ENCODE data around the gene VIT. TPM values are rescaled to one million over a fixed set of nuclear protein-coding genes. Genes with fewer than 3 reads are reported as not detected.

Gene VIT
- total RNA-seq, 5 donors from 2014 or later (not counting 1 experiment from before 2014, with no cell fraction given), result 0.14 TPM; not detected in 4

- peaks cover 0 to 54% of the 10 kb centered on the region in 2 experiments for H3K4me1 ChIP-seq (ENCODE audit: control insufficient read depth in 1 of 2, extremely low read depth in 1 of 2, insufficient read depth in 2 of 2, low read length in 2 of 2)
- 50% methylated on average over 6 of the region's 6 CpGs for WGBS (ENCODE audit: insufficient coverage)
- no peaks in the 10 kb centered on the region for H3K36me3 ChIP-seq (ENCODE audit: control insufficient read depth in 2 of 2, extremely low read depth in 1 of 2, insufficient read depth in 1 of 2, low read length in 1 of 2)
- Mint-ChIP-seq H3K9me3 (no peaks in the 10 kb centered on the region), H3K4me3 (no peak overlapping the region), H3K27ac (peak overlapping the region in 1 of 2 donors; percentile 30), H3K27me3 (peaks cover 13 to 22% of the 10 kb centered on the region in 2 donors), H3K4me1 (peaks cover 0 to 20% (median 12%) of the 10 kb centered on the region in 3 donors), H3K36me3 (no peaks in the 10 kb centered on the region)
- H3K9me3 ChIP-seq, result no peaks in the 10 kb centered on the region
- no peak overlapping the region for H3K4me3 ChIP-seq (ENCODE audit: control insufficient read depth in 1 of 2, extremely low read depth in 1 of 2, low read length in 1 of 2)
- ChIA-PET POLR2A (no interaction called here), CTCF (interaction anchor here in 1 of 2 donors (0.6 kb wide), 1 partner anchor 484 kb away, joined by 3 read pairs; no protein-coding TSS in a partner anchor)
- ATAC-seq (replicated peaks in 1 of 4) (no peak), DNase-seq (no peak)
- H3K27ac ChIP-seq (ENCODE audit: low read length), result no peak overlapping the region
- no peaks in the 10 kb centered on the region for H3K27me3 ChIP-seq (replicated peaks in 1 of 2; ENCODE audit: control insufficient read depth in 2 of 2, extremely low read depth in 1 of 2, insufficient read depth in 2 of 2, low read length in 1 of 2)
Measured at GRCh38 chr2:36797324-36798070, 101.0 kb downstream of the VIT start.

GRCh38 chr2:36798724-36799123 is 102.2 kb downstream of the VIT start:
- POLR2A ChIA-PET, result no interaction called here
- Histone ChIP-seq H3K9me3 (no peaks in the 10 kb centered on the region), H3K4me3 (ENCODE audit: control insufficient read depth in 1 of 2, extremely low read depth in 1 of 2, low read length in 1 of 2) (no peak overlapping the region), H3K36me3 (ENCODE audit: control insufficient read depth in 2 of 2, extremely low read depth in 1 of 2, insufficient read depth in 1 of 2, low read length in 1 of 2) (no peaks in the 10 kb centered on the region), H3K27me3 (replicated peaks in 1 of 2; ENCODE audit: control insufficient read depth in 2 of 2, extremely low read depth in 1 of 2, insufficient read depth in 2 of 2, low read length in 1 of 2) (no peaks in the 10 kb centered on the region), H3K4me1 (ENCODE audit: control insufficient read depth in 1 of 2, extremely low read depth in 1 of 2, insufficient read depth in 2 of 2, low read length in 2 of 2) (peaks cover 0 to 51% of the 10 kb centered on the region in 2 experiments), H3K27ac (ENCODE audit: low read length) (peak overlapping the region; percentile 70)
- peaks cover 0 to 18% (median 12%) of the 10 kb centered on the region in 3 donors for H3K4me1 Mint-ChIP-seq
- peaks cover 0 to 6% (median 0%) of the 10 kb centered on the region in 3 donors for H3K9me3 Mint-ChIP-seq
- H3K36me3 Mint-ChIP-seq, result no peaks in the 10 kb centered on the region
- H3K27ac Mint-ChIP-seq, result peak overlapping the region in 1 of 2 donors; percentile 1
- no CpG with 5 or more reads among the region's 3 CpGs for WGBS (ENCODE audit: insufficient coverage)
- DNase-seq, result peak in 16 of 35 experiments; percentile 2 to 55 (median 12)
- H3K27me3 Mint-ChIP-seq, result peaks cover 13 to 22% of the 10 kb centered on the region in 2 donors
- H3K4me3 Mint-ChIP-seq, result no peak overlapping the region
- CTCF ChIA-PET, result no interaction called here
- no peak for ATAC-seq (replicated peaks in 1 of 4)

GRCh38 chr2:36800381-36800780 is 103.9 kb downstream of the VIT start:
- Histone ChIP-seq H3K36me3 (ENCODE audit: control insufficient read depth in 2 of 2, extremely low read depth in 1 of 2, insufficient read depth in 1 of 2, low read length in 1 of 2) (no peaks in the 10 kb centered on the region), H3K27ac (ENCODE audit: low read length) (peak overlapping the region; percentile 51), H3K27me3 (replicated peaks in 1 of 2; ENCODE audit: control insufficient read depth in 2 of 2, extremely low read depth in 1 of 2, insufficient read depth in 2 of 2, low read length in 1 of 2) (no peaks in the 10 kb centered on the region), H3K4me1 (ENCODE audit: control insufficient read depth in 1 of 2, extremely low read depth in 1 of 2, insufficient read depth in 2 of 2, low read length in 2 of 2) (peaks cover 0 to 58% of the 10 kb centered on the region in 2 experiments), H3K9me3 (no peaks in the 10 kb centered on the region), H3K4me3 (ENCODE audit: control insufficient read depth in 1 of 2, extremely low read depth in 1 of 2, low read length in 1 of 2) (no peak overlapping the region)
- DNase-seq, result peak in 33 of 35 experiments; percentile 2 to 75 (median 44)
- 38% methylated on average over 1 of the region's 11 CpGs for WGBS (ENCODE audit: insufficient coverage)
- ATAC-seq (replicated peaks in 1 of 4), result peak; percentile 43 to 77 (median 68)
- Mint-ChIP-seq H3K9me3 (peaks cover 0 to 6% (median 0%) of the 10 kb centered on the region in 3 donors), H3K4me1 (peaks cover 0 to 18% (median 12%) of the 10 kb centered on the region in 3 donors), H3K36me3 (no peaks in the 10 kb centered on the region), H3K27me3 (peaks cover 13 to 22% of the 10 kb centered on the region in 2 donors), H3K27ac (peak overlapping the region in 1 of 2 donors; percentile 33), H3K4me3 (no peak overlapping the region)
- ChIA-PET POLR2A (no interaction called here), CTCF (no interaction called here)

GRCh38 chr2:36801088-36801487 is 104.6 kb downstream of the VIT start:
- H3K4me1 Mint-ChIP-seq, result peaks cover 0 to 22% (median 12%) of the 10 kb centered on the region in 3 donors
- no peaks in the 10 kb centered on the region for H3K36me3 Mint-ChIP-seq
- no peak for ATAC-seq (replicated peaks in 1 of 4)
- Histone ChIP-seq H3K36me3 (ENCODE audit: control insufficient read depth in 2 of 2, extremely low read depth in 1 of 2, insufficient read depth in 1 of 2, low read length in 1 of 2) (no peaks in the 10 kb centered on the region), H3K4me1 (ENCODE audit: control insufficient read depth in 1 of 2, extremely low read depth in 1 of 2, insufficient read depth in 2 of 2, low read length in 2 of 2) (peaks cover 0 to 66% of the 10 kb centered on the region in 2 experiments), H3K27me3 (replicated peaks in 1 of 2; ENCODE audit: control insufficient read depth in 2 of 2, extremely low read depth in 1 of 2, insufficient read depth in 2 of 2, low read length in 1 of 2) (no peaks in the 10 kb centered on the region), H3K27ac (ENCODE audit: low read length) (peak overlapping the region; percentile 51), H3K4me3 (ENCODE audit: control insufficient read depth in 1 of 2, extremely low read depth in 1 of 2, low read length in 1 of 2) (no peak overlapping the region), H3K9me3 (no peaks in the 10 kb centered on the region)
- peak in 1 of 35 experiments; percentile 14 for DNase-seq
- H3K4me3 Mint-ChIP-seq, result no peak overlapping the region
- H3K27ac Mint-ChIP-seq, result no peak overlapping the region
- CTCF ChIA-PET, result interaction anchor here in 1 of 2 donors (0.7 kb wide), 1 partner anchor 485 kb away, joined by 4 read pairs; no protein-coding TSS in a partner anchor
- peaks cover 13 to 22% of the 10 kb centered on the region in 2 donors for H3K27me3 Mint-ChIP-seq
- peaks cover 0 to 6% (median 0%) of the 10 kb centered on the region in 3 donors for H3K9me3 Mint-ChIP-seq
- WGBS (ENCODE audit: insufficient coverage), result no CpG with 5 or more reads among the region's 6 CpGs
- POLR2A ChIA-PET, result no interaction called here

GRCh38 chr2:36802952-36803351 is 106.4 kb downstream of the VIT start:
- Histone ChIP-seq H3K9me3 (no peaks in the 10 kb centered on the region), H3K4me1 (ENCODE audit: control insufficient read depth in 1 of 2, extremely low read depth in 1 of 2, insufficient read depth in 2 of 2, low read length in 2 of 2) (peaks cover 0 to 61% of the 10 kb centered on the region in 2 experiments), H3K4me3 (ENCODE audit: control insufficient read depth in 1 of 2, extremely low read depth in 1 of 2, low read length in 1 of 2) (no peak overlapping the region), H3K36me3 (ENCODE audit: control insufficient read depth in 2 of 2, extremely low read depth in 1 of 2, insufficient read depth in 1 of 2, low read length in 1 of 2) (no peaks in the 10 kb centered on the region), H3K27ac (ENCODE audit: low read length) (no peak overlapping the region), H3K27me3 (replicated peaks in 1 of 2; ENCODE audit: control insufficient read depth in 2 of 2, extremely low read depth in 1 of 2, insufficient read depth in 2 of 2, low read length in 1 of 2) (no peaks in the 10 kb centered on the region)
- DNase-seq, result no peak
- Mint-ChIP-seq H3K27ac (no peak overlapping the region), H3K9me3 (peaks cover 0 to 6% (median 0%) of the 10 kb centered on the region in 3 donors), H3K4me1 (peaks cover 0 to 18% (median 12%) of the 10 kb centered on the region in 3 donors), H3K36me3 (no peaks in the 10 kb centered on the region), H3K27me3 (peaks cover 10 to 13% of the 10 kb centered on the region in 2 donors), H3K4me3 (no peak overlapping the region)
- WGBS (ENCODE audit: insufficient coverage), result 82% methylated on average over 3 of the region's 3 CpGs
- ChIA-PET CTCF (interaction anchor here in 1 of 2 donors (0.6 to 1.1 kb wide), 2 partner anchors 14 to 17 kb away, joined by 4 read pairs; no protein-coding TSS in a partner anchor), POLR2A (no interaction called here)
- no peak for ATAC-seq (replicated peaks in 1 of 4)

GRCh38 chr2:36805635-36806224 is 109.2 kb downstream of the VIT start:
- H3K9me3 ChIP-seq, result no peaks in the 10 kb centered on the region
- WGBS (ENCODE audit: insufficient coverage), result 56% methylated on average over 8 of the region's 11 CpGs
- ATAC-seq (replicated peaks in 1 of 4) (no peak), DNase-seq (no peak)
- no peak overlapping the region for H3K4me3 Mint-ChIP-seq
- no peak overlapping the region for H3K4me3 ChIP-seq (ENCODE audit: control insufficient read depth in 1 of 2, extremely low read depth in 1 of 2, low read length in 1 of 2)
- H3K9me3 Mint-ChIP-seq, result peaks cover 0 to 6% (median 0%) of the 10 kb centered on the region in 3 donors
- H3K4me1 Mint-ChIP-seq, result peaks cover 0 to 8% (median 5%) of the 10 kb centered on the region in 3 donors
- H3K27ac ChIP-seq (ENCODE audit: low read length), result no peak overlapping the region
- H3K36me3 ChIP-seq (ENCODE audit: control insufficient read depth in 2 of 2, extremely low read depth in 1 of 2, insufficient read depth in 1 of 2, low read length in 1 of 2), result no peaks in the 10 kb centered on the region
- no peaks in the 10 kb centered on the region for H3K36me3 Mint-ChIP-seq
- H3K27ac Mint-ChIP-seq, result no peak overlapping the region
- H3K4me1 ChIP-seq (ENCODE audit: control insufficient read depth in 1 of 2, extremely low read depth in 1 of 2, insufficient read depth in 2 of 2, low read length in 2 of 2), result peaks cover 0 to 33% of the 10 kb centered on the region in 2 experiments
- ChIA-PET CTCF (no interaction called here), POLR2A (interaction anchor here in 1 of 2 donors (0.5 kb wide), 1 partner anchor 11 kb away, joined by 3 read pairs; no protein-coding TSS in a partner anchor)
- H3K27me3 Mint-ChIP-seq, result peaks cover 4 to 7% of the 10 kb centered on the region in 2 donors
- peaks cover 0 to 11% of the 10 kb centered on the region in 2 experiments for H3K27me3 ChIP-seq (replicated peaks in 1 of 2; ENCODE audit: control insufficient read depth in 2 of 2, extremely low read depth in 1 of 2, insufficient read depth in 2 of 2, low read length in 1 of 2)
